SH-SY5Y (cell line): Measurements from ENCODE around the gene CENPU.

Source experiments
- GATA2 ChIP-seq: IDR thresholded peaks from 2 replicates; pipeline ENCODE4 v1.6.1; 2011; ENCODE audit warnings: mild to moderate bottlenecking, low read depth, low read length
- GATA3 ChIP-seq: IDR thresholded peaks from 2 replicates; pipeline ENCODE4 v1.6.1; 2011; ENCODE audit warnings: low read depth, mild to moderate bottlenecking, low read length, moderate library complexity

- TF ChIP-seq GATA3 (no peak), GATA2 (no peak)
Measured at GRCh38 chr4:184713887-184714286, 20.0 kb downstream of the CENPU start.
